ENCODE measurements around the gene EFNB2. TPM values are rescaled to one million over a fixed set of nuclear protein-coding genes. Genes with fewer than 3 reads are reported as not detected.
A peak's percentile ranks its signal among the peaks of the same experiment; 100 is the strongest.

Gene EFNB2
- total and polyA plus RNA-seq, 9 of the 15 experiments (the other 6 are each of a cell fraction or from before 2014, with no cell fraction given): 0.01 to 0.29 (median 0.18) TPM

DNA sequence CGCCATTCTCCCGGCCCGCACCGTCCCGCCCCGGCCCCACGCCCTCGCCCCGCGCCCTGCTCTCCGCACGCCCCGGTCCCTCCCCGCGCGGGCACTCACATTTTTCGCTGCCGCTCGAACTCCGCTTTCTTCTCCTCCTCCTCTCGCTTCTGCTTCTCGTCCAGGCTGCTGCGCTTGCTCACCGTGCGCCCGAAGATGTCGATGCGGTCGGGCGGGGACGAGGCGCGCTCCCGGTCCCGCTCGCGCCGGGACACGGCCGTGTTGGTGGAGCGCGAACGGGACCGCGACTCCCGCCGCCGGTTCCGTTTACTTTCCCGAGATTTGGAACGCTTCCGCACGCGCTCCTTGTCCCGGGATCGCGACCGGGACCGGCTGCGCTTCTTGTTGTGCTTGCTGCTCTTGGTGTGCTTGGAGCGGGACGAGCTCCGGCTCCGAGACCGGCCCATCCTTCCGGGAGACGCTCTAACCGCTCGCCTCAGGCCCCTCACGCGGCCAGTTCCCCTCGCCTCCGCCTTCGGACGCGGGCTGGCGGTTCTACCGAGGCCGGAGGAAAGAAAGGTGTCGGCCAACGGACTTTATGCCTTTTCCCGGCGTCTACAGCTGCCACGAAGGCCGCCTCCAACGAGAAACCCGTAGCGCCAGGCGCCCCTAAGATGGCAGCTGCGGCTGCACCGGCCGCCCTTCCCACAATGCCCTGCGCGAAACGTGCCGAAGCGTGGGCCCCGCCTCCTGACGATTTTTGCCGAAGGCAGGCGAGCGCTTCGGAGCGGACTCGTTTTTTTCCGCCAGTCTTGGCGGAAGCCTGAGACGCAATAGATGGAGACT is 32.2 kb upstream of the EFNB2 start, which contains the start of gene ARGLU1 (continued):
- TF ChIP-seq, protein P1, sequence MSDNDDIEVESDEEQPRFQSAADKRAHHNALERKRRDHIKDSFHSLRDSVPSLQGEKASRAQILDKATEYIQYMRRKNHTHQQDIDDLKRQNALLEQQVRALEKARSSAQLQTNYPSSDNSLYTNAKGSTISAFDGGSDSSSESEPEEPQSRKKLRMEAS (CRISPR knock-in tag; IDR thresholded peaks at IDR 0.05): peak; percentile 29; the same call in 1 of the 2 replicates
- TF ChIP-seq NR2C2 (CRISPR knock-in tag; IDR thresholded peaks at IDR 0.05) (no peak), NR2C2 (tag; IDR thresholded peaks at IDR 0.05) (peak; percentile 13; the same call in 1 of the 2 replicates), POLR2A (conservative IDR thresholded peaks at IDR 0.05) (peak; percentile 92), PHF20 (IDR thresholded peaks at IDR 0.05; ENCODE audit: partially characterized antibody) (peak; percentile 69), PHF8 (IDR thresholded peaks at IDR 0.05; ENCODE audit: borderline replicate concordance, low read length) (peak; percentile 94), ESRRB (CRISPR knock-in tag; IDR thresholded peaks at IDR 0.05; ENCODE audit: borderline replicate concordance) (no peak), HNRNPLL (IDR thresholded peaks at IDR 0.05; ENCODE audit: low read depth, low read length, poor library complexity, severe bottlenecking) (peak; percentile 38), ZNF146 (CRISPR knock-in tag; IDR thresholded peaks at IDR 0.05; ENCODE audit: unreplicated experiment) (no peak), RBM15 (IDR thresholded peaks at IDR 0.05; ENCODE audit: insufficient read depth, low read length) (no peak), KLF16 (IDR thresholded peaks at IDR 0.05) (no peak), MYNN (IDR thresholded peaks at IDR 0.05) (no peak), MYNN (CRISPR knock-in tag; IDR thresholded peaks at IDR 0.05) (no peak), CBFB (CRISPR knock-in tag; IDR thresholded peaks at IDR 0.05) (no peak), POLR2H (tag; IDR thresholded peaks at IDR 0.05; ENCODE audit: low read depth) (peak; percentile 77), TOE1 (IDR thresholded peaks at IDR 0.05; ENCODE audit: borderline replicate concordance) (no peak), TOE1 (CRISPR knock-in tag; IDR thresholded peaks at IDR 0.05; ENCODE audit: borderline replicate concordance, low read depth) (no peak), KLF10 (CRISPR knock-in tag; IDR thresholded peaks at IDR 0.05) (no peak), ZFX (CRISPR knock-in tag; IDR thresholded peaks at IDR 0.05) (peak; percentile 87), ARID2 (IDR thresholded peaks at IDR 0.05) (no peak), HEY1 (CRISPR knock-in tag; IDR thresholded peaks at IDR 0.05; ENCODE audit: borderline replicate concordance) (no peak), TFAM (CRISPR knock-in tag; conservative IDR thresholded peaks at IDR 0.05) (no peak), ZNF143 (CRISPR knock-in tag; IDR thresholded peaks at IDR 0.05) (peak; percentile 79), YY1 (IDR thresholded peaks at IDR 0.05; ENCODE audit: borderline replicate concordance in 1 of 3, control insufficient read depth in 1 of 3, extremely low read depth in 1 of 3, insufficient read depth in 3 of 3, insufficient read length in 1 of 3, insufficient replicate concordance in 2 of 3, low read depth in 1 of 3, low read length in 2 of 3) (peak; percentile 42 to 93 (median 87))
- TF ChIP-seq, protein P2, sequence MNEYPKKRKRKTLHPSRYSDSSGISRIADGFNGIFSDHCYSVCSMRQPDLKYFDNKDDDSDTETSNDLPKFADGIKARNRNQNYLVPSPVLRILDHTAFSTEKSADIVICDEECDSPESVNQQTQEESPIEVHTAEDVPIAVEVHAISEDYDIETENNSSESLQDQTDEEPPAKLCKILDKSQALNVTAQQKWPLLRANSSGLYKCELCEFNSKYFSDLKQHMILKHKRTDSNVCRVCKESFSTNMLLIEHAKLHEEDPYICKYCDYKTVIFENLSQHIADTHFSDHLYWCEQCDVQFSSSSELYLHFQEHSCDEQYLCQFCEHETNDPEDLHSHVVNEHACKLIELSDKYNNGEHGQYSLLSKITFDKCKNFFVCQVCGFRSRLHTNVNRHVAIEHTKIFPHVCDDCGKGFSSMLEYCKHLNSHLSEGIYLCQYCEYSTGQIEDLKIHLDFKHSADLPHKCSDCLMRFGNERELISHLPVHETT (CRISPR knock-in tag; conservative IDR thresholded peaks at IDR 0.05 in 1 of 2, IDR thresholded peaks at IDR 0.05 in 1 of 2): peak in 1 of 2 experiments; percentile 39; a peak in 1 of 4 replicates

Measured in K562 (cell line).